ENCODE measurements around the gene PRAC1. TPM values are rescaled to one million over a fixed set of nuclear protein-coding genes. Genes with fewer than 3 reads are reported as not detected.

The PRAC1 gene
- total RNA-seq, 2 experiments from 2014 or later: not detected

- no peak for DNase-seq
- CTCF ChIA-PET: interaction anchor here (0.8 kb wide), 1 partner anchor 10 kb away, joined by 4 read pairs; no protein-coding TSS in a partner anchor
- H3K4me3 Mint-ChIP-seq: no peak overlapping the region
- peaks cover 46% of the 10 kb centered on the region for H3K27me3 Mint-ChIP-seq
- POLR2A ChIA-PET: no interaction called here
- H3K36me3 Mint-ChIP-seq (ENCODE audit: low read depth): no peaks in the 10 kb centered on the region
- no peaks in the 10 kb centered on the region for H3K4me1 Mint-ChIP-seq
- H3K27ac Mint-ChIP-seq: no peak overlapping the region
- no peaks in the 10 kb centered on the region for H3K9me3 Mint-ChIP-seq
Observed at GRCh38 chr17:48693178-48693577, 29.1 kb downstream of the PRAC1 start.

- H3K9me3 Mint-ChIP-seq: no peaks in the 10 kb centered on the region
- H3K4me3 Mint-ChIP-seq: no peak overlapping the region
- ChIA-PET CTCF (no interaction called here), POLR2A (no interaction called here)
- peaks cover 40% of the 10 kb centered on the region for H3K27me3 Mint-ChIP-seq
- H3K27ac Mint-ChIP-seq: no peak overlapping the region
- no peak for DNase-seq
- no peaks in the 10 kb centered on the region for H3K4me1 Mint-ChIP-seq
- H3K36me3 Mint-ChIP-seq (ENCODE audit: low read depth): no peaks in the 10 kb centered on the region
Observed at GRCh38 chr17:48692049-48692448, 30.3 kb downstream of the PRAC1 start.

- DNase-seq: no peak
- no peaks in the 10 kb centered on the region for H3K36me3 Mint-ChIP-seq (ENCODE audit: low read depth)
- ChIA-PET CTCF (interaction anchor here (2.3 kb wide), 1 partner anchor 12 kb away, joined by 8 read pairs; no protein-coding TSS in a partner anchor), POLR2A (no interaction called here)
- H3K4me3 Mint-ChIP-seq: no peak overlapping the region
- H3K9me3 Mint-ChIP-seq: no peaks in the 10 kb centered on the region
- peaks cover 29% of the 10 kb centered on the region for H3K27me3 Mint-ChIP-seq
- H3K4me1 Mint-ChIP-seq: no peaks in the 10 kb centered on the region
- H3K27ac Mint-ChIP-seq: no peak overlapping the region
Observed at GRCh38 chr17:48690655-48691054, 31.7 kb downstream of the PRAC1 start.

GRCh38 chr17:48681609-48682008 lies 40.7 kb downstream of the PRAC1 start:
- no peak for DNase-seq
- Mint-ChIP-seq H3K36me3 (ENCODE audit: low read depth) (no peaks in the 10 kb centered on the region), H3K27me3 (peaks cover 48% of the 10 kb centered on the region), H3K4me1 (peaks cover 4% of the 10 kb centered on the region), H3K27ac (no peak overlapping the region), H3K9me3 (no peaks in the 10 kb centered on the region), H3K4me3 (no peak overlapping the region)
- ChIA-PET POLR2A (no interaction called here), CTCF (interaction anchor here (1.0 kb wide), 1 partner anchor 34 kb away, joined by 3 read pairs; no protein-coding TSS in a partner anchor)

GRCh38 chr17:48679385-48680096 lies 42.8 kb downstream of the PRAC1 start:
- Mint-ChIP-seq H3K36me3 (ENCODE audit: low read depth) (no peaks in the 10 kb centered on the region), H3K9me3 (no peaks in the 10 kb centered on the region), H3K27ac (no peak overlapping the region), H3K27me3 (peaks cover 60% of the 10 kb centered on the region), H3K4me1 (peaks cover 4% of the 10 kb centered on the region), H3K4me3 (no peak overlapping the region)
- POLR2A ChIA-PET: no interaction called here
- no peak for DNase-seq
- CTCF ChIA-PET: interaction anchor here (0.5 to 3.0 kb wide), 20 partner anchors 8 to 549 kb away, joined by 3 to 15 read pairs (median 4); no protein-coding TSS in a partner anchor

GRCh38 chr17:48678141-48678971 lies 44.0 kb downstream of the PRAC1 start:
- Mint-ChIP-seq H3K27me3 (peaks cover 60% of the 10 kb centered on the region), H3K9me3 (no peaks in the 10 kb centered on the region), H3K36me3 (ENCODE audit: low read depth) (no peaks in the 10 kb centered on the region), H3K27ac (no peak overlapping the region), H3K4me1 (peaks cover 4% of the 10 kb centered on the region), H3K4me3 (no peak overlapping the region)
- DNase-seq: peak; percentile 67
- POLR2A ChIA-PET: interaction anchor here (0.6 kb wide), 1 partner anchor 536 kb away, joined by 3 read pairs; no protein-coding TSS in a partner anchor
- CTCF ChIA-PET: interaction anchor here (0.5 to 3.0 kb wide), 36 partner anchors 8 to 550 kb away, joined by 3 to 15 read pairs (median 4); partner anchors contain the start of gene PRAC1

GRCh38 chr17:48676963-48677558 lies 45.3 kb downstream of the PRAC1 start:
- H3K9me3 Mint-ChIP-seq: no peaks in the 10 kb centered on the region
- H3K4me3 Mint-ChIP-seq: no peak overlapping the region
- no peak overlapping the region for H3K27ac Mint-ChIP-seq
- POLR2A ChIA-PET: no interaction called here
- CTCF ChIA-PET: interaction anchor here (0.6 to 2.4 kb wide), 4 partner anchors 11 to 1485 kb away, joined by 3 to 5 read pairs (median 4); no protein-coding TSS in a partner anchor
- peaks cover 4% of the 10 kb centered on the region for H3K4me1 Mint-ChIP-seq
- H3K27me3 Mint-ChIP-seq: peaks cover 60% of the 10 kb centered on the region
- DNase-seq: no peak
- no peaks in the 10 kb centered on the region for H3K36me3 Mint-ChIP-seq (ENCODE audit: low read depth)

- Mint-ChIP-seq H3K4me1 (peaks cover 3% of the 10 kb centered on the region), H3K9me3 (no peaks in the 10 kb centered on the region), H3K27me3 (peaks cover 43% of the 10 kb centered on the region), H3K4me3 (no peak overlapping the region), H3K27ac (no peak overlapping the region), H3K36me3 (ENCODE audit: low read depth) (no peaks in the 10 kb centered on the region)
- POLR2A ChIA-PET: no interaction called here
- no peak for DNase-seq
- CTCF ChIA-PET: interaction anchor here (0.5 to 1.4 kb wide), 6 partner anchors 10 to 217 kb away, joined by 3 to 5 read pairs (median 4); no protein-coding TSS in a partner anchor
Observed at GRCh38 chr17:48672340-48672739, 50.0 kb downstream of the PRAC1 start.

Small RNA genes lying within 50 kb of the gene (microRNA-seq; reads per million reads assigned to microRNA genes)
- not detected for gene MIR3185 (ENCODE audit: borderline microRNAs expressed, borderline replicate concordance)

Other genes starting within 250 kb of the PRAC1 start
- not detected for gene HOXB1, start 191.5 kb downstream of the PRAC1 start, total RNA-seq
- 1 to 10 TPM; 3.4 to 4.7 TPM for gene HOXB2, start 177.4 kb downstream of the PRAC1 start, total RNA-seq
- gene HOXB4, start 144.2 kb downstream of the PRAC1 start, total RNA-seq: 1 to 10 TPM; 3.3 to 3.6 TPM
- 1 to 10 TPM; 3.1 to 4.5 TPM for gene HOXB3, start 132.3 kb downstream of the PRAC1 start, total RNA-seq
- gene HOXB5, start 128.7 kb downstream of the PRAC1 start, total RNA-seq: not detected
- gene HOXB6, start 117.5 kb downstream of the PRAC1 start, total RNA-seq: not detected
- gene HOXB7, start 111.5 kb downstream of the PRAC1 start, total RNA-seq: under 1 TPM; 0.25 to 0.30 TPM
- not detected for gene HOXB8, start 107.2 kb downstream of the PRAC1 start, total RNA-seq
- not detected for gene HOXB9, start 96.2 kb downstream of the PRAC1 start, total RNA-seq
- gene PRAC2, start 667 bp upstream of the PRAC1 start, total RNA-seq: not detected
- gene HOXB13, start 6.2 kb upstream of the PRAC1 start, total RNA-seq: not detected
- not detected for gene TTLL6, start 94.7 kb upstream of the PRAC1 start, total RNA-seq
- gene CALCOCO2, start 108.5 kb upstream of the PRAC1 start, total RNA-seq: 100 to 1,000 TPM; 171 to 214 TPM
- 10 to 100 TPM; 64.1 to 85.5 TPM for gene ATP5MC1, start 170.3 kb upstream of the PRAC1 start, total RNA-seq
- 10 to 100 TPM; 74.5 to 76.5 TPM for gene UBE2Z, start 185.9 kb upstream of the PRAC1 start, total RNA-seq
- gene SNF8, start 222.3 kb upstream of the PRAC1 start, total RNA-seq: 100 to 1,000 TPM in 1 of 2 experiments, 10 to 100 TPM in 1; 73.0 to 101 TPM
- not detected for gene GIP, start 246.1 kb upstream of the PRAC1 start, total RNA-seq